Nucleus accumbens (tissue), 56 donors: Measurements from ENCODE around the gene NTSR1.

Experiments used
- DNase-seq, 56 donors: peaks; one replicate each; lab custom pipeline; 2025; lab: John Stamatoyannopoulos, UW

The NTSR1 gene

DNA sequence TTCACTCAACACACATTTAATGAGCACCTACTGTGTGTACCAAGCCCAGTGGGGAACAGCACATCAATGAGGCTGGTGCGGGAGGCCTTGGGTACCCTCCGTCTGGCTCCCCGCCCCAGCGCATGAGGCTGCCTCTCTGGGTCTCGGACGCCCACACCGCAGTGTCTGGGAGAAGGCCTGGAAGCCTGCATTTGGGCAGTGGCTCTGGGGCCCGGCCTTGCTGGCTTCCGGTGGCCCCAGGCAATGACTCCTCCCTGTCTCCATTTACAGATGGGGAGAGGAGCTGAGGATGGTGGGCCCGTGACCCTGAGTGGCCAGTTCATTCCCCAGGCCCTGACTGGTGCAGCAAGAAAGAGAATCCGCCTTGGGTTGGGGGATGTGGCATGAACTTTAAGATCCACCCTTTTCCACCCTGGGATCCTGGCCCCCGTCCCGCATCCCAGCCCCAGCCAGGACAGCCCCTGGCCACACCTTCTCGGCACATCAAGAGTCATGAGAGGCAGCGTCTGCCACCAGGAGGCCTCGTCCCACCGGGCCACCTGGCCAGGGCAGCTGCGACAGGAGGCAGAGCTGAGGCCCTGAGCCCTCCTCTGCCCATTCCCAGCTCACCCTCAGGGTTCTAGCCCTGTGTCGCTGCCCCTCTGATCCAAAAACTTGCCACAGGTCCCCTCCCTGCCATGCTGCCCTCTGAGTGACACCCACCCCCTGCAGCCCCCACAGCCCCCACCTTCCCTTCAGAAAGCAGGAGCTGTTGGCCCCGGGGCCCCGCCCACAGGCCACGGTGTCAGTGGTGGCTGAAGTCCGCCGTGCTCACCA, 70.2 kb downstream of the NTSR1 start:
- no peak for DNase-seq

DNA sequence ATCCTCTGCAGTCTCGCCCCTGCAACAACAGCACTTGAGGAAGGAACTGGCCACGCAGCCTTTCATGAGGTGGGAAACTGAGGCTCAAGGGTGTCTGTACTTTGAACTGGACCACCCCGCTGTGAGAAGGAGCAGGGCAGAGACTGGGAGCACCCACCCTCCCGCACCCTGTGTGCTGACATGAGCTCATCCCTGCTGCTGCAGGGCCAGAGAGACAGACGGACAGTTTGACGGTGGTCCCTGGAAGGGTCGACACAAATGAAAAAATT, 70.7 kb downstream of the NTSR1 start:
- DNase-seq, result no peak

DNA sequence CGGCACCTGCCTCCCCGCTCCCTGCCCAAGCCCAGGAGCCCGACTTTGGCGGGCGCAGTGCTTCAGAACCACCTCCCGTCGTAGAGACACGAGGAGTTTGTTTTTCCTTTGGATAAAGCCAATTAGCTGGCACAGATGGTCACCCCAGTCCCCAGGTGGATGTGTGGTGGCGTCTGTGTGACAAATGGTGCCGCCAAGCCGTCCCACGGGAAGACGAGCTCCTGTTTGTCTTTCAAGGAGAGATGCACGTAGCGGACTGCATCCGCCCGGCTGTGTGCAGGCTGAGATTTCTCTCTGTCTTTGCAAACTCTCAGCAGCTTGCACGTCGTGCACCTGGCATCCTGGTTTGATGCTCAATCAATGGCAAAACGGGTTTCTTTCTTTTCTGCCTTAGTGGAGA, 71.6 kb downstream of the NTSR1 start:
- no peak for DNase-seq

DNA sequence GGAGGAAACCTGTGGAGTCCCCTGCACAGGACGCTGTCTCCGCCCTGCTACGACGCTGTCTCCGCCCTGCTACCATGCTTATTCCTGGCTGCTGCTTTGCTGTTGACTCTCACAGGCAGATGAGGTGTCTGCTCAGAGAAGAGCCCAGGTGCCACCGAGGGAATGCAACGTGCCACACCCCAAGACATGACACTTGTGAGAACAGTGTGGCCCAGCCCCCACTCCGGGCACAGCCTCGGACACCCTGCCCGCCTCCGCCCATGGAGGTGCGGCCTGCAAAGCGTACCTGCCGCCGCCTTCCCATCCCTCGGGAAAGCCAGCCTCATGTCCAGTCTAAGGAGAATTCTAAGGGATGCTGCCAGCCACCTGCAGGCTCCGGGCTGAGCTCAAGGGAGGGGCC, 72.1 kb downstream of the NTSR1 start:
- no peak for DNase-seq

DNA sequence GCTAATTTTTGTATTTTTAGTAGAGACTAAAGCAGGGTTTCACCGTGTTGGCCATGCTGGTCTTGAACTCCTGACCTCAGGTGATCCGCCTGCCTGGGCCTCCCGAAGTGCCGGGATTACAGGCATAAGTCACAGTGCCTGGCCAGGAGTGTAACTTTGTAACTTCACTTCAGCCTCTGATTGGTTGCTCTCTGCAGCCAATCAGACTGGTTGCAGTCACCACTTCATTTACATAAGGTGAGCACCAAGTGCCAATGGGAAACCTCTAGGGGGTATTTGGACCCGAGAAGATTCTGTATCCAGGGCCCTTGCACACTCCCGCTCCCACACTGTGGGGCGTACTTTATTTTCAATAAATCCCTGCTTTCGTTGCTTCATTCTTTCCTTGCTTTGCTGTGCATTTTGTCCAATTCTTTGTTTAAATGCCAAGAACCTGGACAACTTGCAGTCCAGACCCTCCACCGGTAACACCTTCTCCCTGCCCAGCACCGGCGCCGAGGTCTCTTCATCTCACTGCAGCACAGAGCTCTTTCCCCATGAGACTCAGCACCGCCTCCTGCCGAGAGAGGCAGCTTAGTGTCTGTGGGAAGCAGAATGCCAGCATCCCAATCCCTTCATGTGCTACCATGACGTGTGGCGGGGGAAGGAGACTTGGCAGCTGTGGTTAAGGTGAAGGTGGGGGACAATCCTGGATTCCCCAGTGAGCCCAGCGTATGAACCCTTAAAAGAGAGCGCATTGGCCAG, 73.7 kb downstream of the NTSR1 start:
- no peak for DNase-seq

DNA sequence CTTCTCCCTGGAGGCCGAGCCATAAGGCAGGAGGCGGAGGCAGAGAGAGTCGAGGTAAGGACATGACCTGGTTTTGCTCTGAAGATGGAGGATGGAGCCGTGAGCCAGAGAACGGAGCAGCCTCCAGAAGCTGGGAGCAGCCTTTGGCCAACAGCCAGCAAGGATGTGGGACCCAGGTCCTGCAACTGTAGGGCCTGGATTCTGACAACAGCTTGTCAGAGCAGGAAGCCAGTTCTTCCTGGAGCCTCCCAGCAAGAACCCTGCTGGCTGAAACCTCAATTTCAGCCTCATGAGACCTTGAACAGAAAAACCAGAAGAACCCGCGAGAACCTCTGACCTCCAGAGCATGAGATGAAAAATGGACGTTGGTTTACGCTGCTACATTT, 74.2 kb downstream of the NTSR1 start:
- DNase-seq, result no peak

DNA sequence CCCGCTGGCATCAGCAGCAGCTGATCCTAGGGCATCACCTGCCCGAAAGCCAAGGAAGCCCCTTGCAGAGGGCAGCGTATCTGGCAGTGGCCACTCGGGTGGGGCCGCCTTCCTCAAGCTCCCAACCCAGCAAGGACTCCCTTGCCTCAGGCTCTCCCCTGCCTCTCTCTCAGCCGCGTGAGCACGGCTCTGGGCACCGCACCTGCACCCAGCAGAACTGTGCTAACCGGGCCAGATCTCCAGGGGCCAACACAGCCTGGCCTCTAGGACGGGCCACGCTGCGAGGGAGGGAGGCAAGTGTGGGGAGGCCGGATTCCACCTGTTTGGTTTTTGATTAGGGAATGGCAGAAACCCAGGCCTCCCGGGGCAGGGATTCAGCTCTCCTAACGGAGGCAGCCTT, 75.9 kb downstream of the NTSR1 start:
- no peak for DNase-seq

DNA sequence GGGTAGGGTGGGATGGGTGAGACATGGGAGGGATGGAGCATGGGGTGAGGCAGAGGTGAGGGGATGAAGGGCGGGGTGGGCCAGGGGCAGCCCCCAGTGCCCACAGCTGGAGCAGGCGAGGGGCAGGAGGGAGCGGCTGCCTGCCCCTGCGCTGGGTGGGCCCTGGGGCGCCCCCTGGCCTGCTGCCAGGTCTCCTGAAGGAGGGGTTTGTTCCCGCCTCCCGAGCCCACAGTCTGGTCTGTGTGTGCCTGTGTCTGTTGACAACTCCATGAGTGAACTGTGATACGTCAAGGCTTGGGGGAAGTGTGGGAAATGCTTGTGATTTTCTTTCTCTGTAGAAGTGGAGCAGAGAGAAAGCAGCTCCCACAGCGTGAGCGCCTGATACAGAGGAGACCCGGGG, 76.8 kb downstream of the NTSR1 start:
- DNase-seq, result no peak

DNA sequence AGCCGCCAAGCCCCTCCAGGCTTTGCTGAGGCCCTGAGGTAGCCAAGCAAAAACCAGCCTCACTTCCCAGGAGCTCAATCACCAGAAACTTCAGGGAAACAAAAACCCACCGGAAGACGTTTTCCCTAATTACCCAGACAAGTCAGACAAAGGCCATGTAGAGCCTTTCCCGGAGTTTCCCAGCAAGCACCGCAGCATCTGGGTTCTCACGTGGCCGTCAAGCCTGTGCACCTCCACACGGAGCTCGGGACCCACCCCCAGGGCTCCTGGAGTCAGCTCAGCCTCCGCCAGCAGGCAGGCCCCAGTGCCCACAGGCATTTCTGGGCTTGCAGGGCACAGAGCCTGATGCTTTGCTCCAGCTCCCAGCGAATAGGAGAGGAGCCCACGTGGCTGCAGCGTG, 77.5 kb downstream of the NTSR1 start:
- peak in 6 of 56 donors; percentile 8 to 54 (median 30) for DNase-seq

DNA sequence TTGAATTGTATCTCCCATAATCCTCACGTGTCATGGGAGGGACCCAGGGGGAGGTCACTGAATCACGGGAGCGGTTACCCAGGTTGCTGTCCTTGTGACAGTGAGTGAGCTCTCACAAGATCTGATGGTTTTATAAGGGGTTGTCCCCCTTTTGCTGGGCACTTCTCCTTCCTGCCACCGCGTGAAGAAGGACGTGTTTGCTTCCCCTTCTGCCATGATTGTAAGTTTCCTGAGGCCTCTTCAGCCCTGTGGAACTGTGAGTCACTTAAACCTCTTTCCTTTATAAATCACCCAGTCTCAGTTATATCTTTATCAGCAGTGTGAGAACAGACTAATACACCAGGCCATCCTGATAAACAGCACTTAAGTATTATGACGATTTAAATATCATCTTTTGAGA, 78.7 kb downstream of the NTSR1 start:
- DNase-seq, result no peak

DNA sequence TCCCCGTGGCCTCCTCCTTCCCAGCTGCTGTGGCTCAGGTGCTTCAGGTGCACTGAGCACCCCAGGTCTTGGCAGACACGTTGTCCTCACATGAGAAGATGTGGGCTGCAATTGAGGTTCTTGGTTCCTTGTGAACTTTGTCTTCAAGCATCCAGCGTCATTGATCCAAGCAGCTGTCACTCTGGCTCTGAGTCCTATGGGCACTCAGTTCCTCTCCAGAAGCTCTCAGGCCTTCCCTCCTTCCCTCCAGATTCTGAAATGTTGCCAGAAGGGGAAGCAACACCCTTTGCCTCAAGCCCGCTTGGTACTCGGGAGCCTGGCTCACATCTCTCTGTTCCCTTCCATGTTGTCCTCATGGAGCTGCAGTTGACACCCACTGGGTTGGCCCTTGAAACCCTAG, 79.2 kb downstream of the NTSR1 start:
- DNase-seq, result no peak

DNA sequence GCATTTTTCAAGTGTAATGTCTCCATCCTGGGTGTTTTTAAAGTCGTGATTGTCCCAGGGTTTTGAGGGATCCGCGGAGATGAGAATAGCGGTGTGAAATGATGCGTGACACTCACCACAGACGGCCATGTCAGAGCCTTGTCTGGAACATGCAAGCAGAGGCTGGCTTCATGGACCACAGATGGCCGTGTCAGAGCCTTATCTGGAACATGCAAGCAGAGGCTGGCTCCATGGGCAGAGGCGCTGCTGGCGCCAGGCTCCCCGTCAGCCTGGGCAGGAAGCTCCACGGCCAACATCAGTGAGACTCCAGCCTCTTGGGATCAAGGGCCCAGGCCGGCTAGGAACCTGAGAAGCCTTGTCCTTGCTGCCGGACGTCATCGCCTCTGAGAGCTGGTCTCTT, 80.0 kb downstream of the NTSR1 start:
- no peak for DNase-seq

DNA sequence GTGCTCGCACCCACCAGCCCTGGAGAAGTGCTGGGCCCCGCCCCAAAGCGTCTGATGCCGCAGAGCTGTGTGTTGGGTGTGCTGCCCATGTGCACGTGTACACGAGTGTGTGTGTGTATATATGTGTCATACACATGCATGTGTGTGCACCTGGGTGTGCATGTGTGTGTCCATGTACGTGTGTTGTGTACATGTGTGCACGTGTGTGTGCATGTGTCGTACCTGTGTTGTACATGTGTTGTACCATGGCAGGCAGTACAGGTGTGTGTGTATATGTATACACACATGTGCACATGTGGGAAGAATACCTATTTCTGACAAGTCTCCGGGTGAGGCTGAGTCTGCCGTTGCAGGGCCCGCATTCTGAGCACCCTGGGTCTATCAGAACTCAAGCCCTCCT, 81.4 kb downstream of the NTSR1 start:
- DNase-seq, result no peak

DNA sequence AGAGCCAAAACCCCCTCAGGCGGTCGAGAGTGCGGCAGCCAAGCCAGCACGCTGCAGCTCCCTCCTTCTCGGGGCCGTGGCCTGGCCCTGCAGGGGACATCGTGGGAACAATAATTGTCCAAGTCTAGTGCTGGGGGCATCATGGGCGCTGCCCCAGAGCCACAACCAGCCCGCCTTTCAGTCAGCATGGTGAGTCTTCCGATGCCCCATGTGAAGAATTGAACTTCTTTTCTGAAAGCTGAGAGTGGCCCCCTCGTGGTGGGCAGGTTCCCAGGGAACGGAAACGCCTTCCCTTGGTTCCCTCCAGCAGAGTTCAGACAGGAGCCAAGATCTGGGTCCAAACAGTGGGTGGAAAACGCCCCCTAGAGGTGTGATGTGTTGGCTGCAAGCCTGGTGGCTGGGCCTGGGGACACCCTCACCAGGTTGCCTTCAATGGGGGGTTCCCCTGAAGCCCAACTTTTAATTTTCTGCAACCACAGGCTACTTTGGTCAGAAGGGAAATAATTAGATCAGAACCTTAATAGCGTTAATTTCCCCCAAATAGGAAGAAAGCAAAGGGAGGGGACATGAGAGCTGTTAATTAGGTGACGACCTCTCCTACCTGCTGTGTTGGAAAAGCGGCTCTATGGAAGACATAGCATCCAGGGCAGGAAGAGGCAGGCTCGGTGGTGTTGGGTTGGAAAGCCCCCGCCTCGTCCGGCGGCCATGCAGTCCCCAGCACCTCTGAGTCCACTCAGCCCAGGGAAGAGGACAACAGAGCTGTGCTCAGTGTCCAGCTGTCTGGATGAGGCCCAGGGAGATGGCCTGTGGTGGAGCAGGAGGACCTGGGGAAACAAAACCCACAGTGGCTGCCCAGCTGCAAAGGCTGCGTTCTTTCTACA, 82.9 kb downstream of the NTSR1 start:
- DNase-seq, result peak in 54 of 56 donors; percentile 31 to 94 (median 81)

DNA sequence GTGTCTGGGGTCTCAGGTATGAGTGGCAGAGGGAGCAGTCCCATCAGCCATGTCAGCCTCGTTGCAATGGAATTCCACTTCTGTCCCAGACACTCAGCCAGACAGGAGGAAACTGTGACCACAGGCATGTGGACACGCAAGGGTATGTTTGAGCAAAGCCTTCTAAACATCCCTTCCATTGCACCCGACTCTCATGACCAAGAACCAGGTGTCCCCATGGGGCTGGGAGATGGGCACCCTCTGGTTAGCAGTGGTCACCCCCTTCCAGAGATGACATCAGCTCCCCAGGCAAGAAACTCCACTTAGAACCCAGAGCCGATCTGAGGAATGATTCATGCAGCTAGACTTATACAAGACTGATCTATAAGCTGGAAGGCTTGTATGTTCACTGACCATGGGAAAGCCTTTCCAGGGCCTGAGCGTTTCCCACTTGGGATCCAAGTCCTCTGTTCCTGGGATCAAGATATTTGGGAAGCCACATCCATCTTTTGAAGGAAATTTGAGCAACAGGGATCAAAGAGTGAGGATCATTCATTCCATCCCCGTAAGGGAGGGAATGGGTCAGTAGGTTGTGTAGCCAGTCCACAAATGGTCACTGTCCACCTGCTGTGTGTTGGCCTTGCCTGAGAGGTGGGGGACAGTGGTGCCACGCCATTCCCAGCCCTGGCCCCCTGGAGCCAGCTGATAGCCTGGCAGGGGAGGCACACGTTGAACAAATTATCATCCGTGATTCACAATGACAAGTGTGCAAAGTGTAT, 83.7 kb downstream of the NTSR1 start:
- DNase-seq, result no peak

DNA sequence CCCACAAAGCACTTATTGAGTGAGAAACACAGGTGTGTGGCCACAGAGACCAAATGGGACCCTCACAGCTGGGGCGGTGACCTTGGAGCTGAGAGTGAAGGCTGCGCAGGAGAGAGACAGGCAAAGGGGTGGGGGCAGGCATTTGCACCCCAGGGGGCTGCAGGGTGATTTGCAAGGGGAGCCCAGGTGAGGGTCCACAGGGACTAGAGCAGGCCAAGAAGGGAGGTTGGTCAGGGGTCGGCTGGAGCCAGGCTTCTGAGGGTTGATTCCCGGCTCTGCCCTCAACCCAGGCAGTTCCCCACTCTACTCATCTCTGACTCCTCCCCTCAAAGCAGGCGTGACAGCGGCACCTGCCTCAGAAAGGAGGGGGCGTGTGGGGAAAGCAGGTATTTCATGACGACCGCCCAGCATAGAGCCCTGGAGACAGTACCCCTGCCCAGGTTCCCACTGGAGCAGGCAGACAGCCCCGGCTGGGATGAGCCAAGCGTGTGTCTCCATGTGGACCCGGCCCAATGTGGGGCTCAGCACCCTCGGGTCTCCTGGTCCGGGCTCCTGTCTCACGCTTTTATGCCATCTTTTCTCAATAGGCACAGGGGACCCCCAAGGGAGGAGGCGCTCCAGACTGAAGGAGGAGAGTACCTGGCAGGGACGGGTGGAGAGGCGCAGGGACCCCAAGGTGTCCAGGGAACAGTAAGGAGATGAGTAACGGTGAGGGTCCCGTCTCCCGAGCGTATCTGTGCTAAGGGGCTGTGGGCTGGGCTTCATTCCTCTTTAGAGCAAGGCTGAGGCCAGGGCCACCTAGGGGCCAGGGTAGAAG, 84.5 kb downstream of the NTSR1 start:
- DNase-seq, result peak in 2 of 56 donors; percentile 9 to 27

DNA sequence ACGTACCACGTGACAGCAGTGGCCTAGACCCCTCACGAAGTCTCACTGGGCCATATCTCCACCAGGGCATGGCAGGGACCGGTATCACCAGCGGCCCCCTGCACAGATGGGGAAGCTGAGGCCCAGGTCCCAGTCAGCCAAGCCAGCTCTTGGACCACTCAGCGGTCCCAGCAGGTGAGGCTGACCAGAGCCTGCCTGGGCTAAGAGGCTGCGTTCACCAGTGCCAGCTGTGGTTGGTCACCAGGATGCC, 85.0 kb downstream of the NTSR1 start:
- no peak for DNase-seq

DNA sequence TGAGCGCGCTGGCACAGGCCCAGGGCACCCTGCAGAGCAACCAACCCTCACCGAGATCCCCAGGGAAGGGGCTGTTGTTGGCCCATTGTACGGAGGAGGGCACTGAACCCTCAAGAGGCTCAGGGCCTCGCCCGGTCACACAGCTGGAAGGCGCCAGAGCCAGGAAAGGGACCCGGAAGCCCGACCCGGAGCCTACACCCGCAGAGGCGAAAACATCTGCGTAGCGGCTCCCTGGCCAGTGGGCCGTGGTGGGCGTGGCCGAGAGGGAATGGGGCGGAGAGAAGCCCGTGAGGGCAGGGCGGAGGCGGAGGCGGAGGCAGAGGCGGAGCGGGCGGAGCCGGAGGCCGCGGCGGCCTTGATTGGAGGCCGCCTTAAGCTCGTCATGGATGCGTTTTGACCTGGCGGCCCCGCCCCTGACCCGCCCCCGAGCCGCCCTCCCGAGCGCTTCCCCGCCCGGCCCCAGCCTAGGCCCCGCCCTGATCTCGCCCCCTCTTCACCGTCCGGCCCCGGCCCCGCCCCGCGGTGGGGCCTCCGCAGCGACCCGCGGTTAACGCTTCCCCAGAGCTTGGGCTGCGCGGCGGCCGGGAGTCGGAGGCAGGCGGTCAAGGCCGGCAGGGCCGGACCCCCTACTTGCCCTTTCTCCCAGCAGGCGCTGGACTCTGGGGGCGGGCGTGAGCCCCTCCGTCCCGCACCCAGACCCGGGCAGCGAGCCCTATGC, 85.5 kb downstream of the NTSR1 start:
- peak; percentile 63 to 100 (median 92) for DNase-seq

DNA sequence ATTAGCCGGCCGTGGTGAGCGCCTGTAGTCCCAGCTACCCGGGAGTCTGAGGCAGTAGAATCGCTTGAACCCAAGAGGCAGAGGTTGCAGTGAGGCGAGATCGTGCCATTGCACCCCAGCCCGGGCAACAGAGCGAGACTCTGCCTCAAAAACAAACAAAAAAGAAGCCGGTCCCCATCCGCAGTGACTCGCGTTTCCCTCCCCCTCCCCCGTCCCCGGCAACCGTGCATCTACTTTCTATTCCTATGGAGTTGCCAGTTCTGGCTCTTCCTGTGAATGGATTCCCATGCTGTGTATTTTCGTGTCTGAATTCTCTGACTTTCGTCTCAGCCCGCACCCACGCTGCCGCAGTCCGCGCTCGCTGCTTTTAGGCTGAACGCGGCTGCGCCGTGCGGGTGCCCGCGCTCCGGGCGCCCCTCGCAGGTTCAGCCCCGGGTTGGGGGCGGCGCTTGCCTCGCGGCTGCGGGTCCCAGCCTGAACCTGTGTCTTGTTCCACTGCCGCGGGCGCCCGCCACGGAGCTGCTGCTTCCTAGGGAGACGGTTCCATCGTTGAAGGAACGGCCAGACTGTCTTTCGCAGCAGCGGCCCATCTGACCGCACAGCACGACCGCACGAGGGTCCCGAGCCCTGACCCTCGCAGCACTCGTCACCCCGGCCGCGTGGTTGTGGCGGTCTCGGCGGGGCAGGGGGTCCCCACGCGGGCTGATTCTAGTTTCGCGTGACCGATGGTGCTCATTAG, 86.6 kb downstream of the NTSR1 start:
- DNase-seq, result peak in 41 of 56 donors; percentile 17 to 73 (median 43)
